Neural cell (in vitro differentiated cells): ENCODE measurements around the gene IQGAP1. TPM values are rescaled to one million over a fixed set of nuclear protein-coding genes. Genes with fewer than 3 reads are reported as not detected.

ENCODE experiments used
- polyA plus RNA-seq: library from polyadenylated mRNA; depleted of rRNA; stranded (reverse); fragments of >200 nt; gene quantifications from 2 replicates; pipeline ENCODE4 v1.2.3, GENCODE V29; 2014
- small RNA-seq, 3 experiments: library from RNA; depleted of rRNA; stranded (forward); fragments of <200 nt; gene quantifications; one replicate each; pipeline ENCODE3, GENCODE V24; 2012

IQGAP1 gene
- polyA plus RNA-seq, 1 donor from 2014 or later, result 16.6 TPM

Small RNA genes lying within 50 kb of the gene (small RNA-seq; reads per million reads assigned to genes)
- 0 reads per million in 3 experiments for gene NDUFA3P4

Other genes starting within 250 kb of the IQGAP1 start
- 11.0 and 12.1 TPM in 2 replicates for gene SEMA4B, start 186.9 kb upstream of the IQGAP1 start, polyA plus RNA-seq
- 9.4 and 10.2 TPM in 2 replicates for gene CIB1, start 154.3 kb upstream of the IQGAP1 start, polyA plus RNA-seq
- gene GDPGP1, start 154.0 kb upstream of the IQGAP1 start, polyA plus RNA-seq, result 4.3 and 5.8 TPM in 2 replicates
- gene TTLL13, start 138.7 kb upstream of the IQGAP1 start, polyA plus RNA-seq, result 0.33 TPM in 1 of 2 replicates, not detected in the other
- gene NGRN, start 122.6 kb upstream of the IQGAP1 start, polyA plus RNA-seq, result 466 and 494 TPM in 2 replicates
- 6.8 and 7.0 TPM in 2 replicates for gene ZNF774, start 36.0 kb upstream of the IQGAP1 start, polyA plus RNA-seq
- 5.5 and 17.1 TPM in 2 replicates for gene CRTC3, start 141.7 kb downstream of the IQGAP1 start, polyA plus RNA-seq